PFSK-1 (cell line): ENCODE measurements around the gene PTGFRN.

Experiments
- POLR2AphosphoS5 ChIP-seq: IDR thresholded peaks from 2 replicates; pipeline ENCODE4 v1.6.1; 2012; ENCODE audit warnings: low read depth, mild to moderate bottlenecking, control low read depth, low read length, moderate library complexity
- TAF1 ChIP-seq: IDR thresholded peaks from 2 replicates; pipeline ENCODE4 v1.6.1; 2012; ENCODE audit warnings: low read length, control low read depth, borderline replicate concordance; ENCODE audit not compliant: insufficient read depth
- TF ChIP-seq, protein P1 (sequence below), 2 experiments: IDR thresholded peaks; 2 replicates each; pipeline versions ENCODE4 v1.6.1 to v1.8.0; 2011 to 2012; ENCODE audit warnings: low read depth in 2 of 2, low read length in 2 of 2, control low read depth in 1 of 2, inconsistent platforms in 1 of 2, mild to moderate bottlenecking in 1 of 2, moderate library complexity in 1 of 2; ENCODE audit not compliant: insufficient read depth in 1 of 2

DNA sequence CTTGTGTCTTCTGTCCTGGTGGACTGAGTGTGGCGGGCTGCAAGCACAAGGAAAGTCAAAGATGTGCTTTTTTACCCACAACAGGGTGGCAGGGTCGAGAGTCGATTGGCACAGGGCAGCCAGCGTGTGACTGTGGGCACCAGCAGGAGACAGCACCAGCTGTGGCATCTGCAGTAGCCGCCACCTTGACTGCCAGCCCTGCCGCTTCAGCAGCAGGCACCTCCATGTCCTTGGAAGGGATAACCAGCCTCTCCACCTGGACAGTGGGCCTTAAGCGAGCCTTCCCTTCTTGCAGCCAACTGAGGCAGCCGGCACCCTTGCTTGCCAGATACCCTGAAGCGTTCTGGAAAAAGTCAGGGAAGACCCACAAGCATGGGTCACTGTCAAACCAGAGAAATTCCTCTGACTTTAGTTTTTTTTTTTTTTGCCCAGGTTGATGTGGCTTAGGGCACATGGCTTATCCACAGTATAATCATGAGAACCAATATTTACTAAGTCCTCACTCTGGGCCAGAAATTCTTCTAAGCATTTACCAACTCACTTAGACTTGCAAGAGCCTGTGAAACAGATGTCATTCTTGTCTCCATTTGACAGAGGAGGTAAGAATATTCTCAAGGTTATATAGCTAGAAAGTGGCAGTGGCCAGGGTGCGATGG is 30.1 kb upstream of the PTGFRN start:
- TF ChIP-seq, protein P1, sequence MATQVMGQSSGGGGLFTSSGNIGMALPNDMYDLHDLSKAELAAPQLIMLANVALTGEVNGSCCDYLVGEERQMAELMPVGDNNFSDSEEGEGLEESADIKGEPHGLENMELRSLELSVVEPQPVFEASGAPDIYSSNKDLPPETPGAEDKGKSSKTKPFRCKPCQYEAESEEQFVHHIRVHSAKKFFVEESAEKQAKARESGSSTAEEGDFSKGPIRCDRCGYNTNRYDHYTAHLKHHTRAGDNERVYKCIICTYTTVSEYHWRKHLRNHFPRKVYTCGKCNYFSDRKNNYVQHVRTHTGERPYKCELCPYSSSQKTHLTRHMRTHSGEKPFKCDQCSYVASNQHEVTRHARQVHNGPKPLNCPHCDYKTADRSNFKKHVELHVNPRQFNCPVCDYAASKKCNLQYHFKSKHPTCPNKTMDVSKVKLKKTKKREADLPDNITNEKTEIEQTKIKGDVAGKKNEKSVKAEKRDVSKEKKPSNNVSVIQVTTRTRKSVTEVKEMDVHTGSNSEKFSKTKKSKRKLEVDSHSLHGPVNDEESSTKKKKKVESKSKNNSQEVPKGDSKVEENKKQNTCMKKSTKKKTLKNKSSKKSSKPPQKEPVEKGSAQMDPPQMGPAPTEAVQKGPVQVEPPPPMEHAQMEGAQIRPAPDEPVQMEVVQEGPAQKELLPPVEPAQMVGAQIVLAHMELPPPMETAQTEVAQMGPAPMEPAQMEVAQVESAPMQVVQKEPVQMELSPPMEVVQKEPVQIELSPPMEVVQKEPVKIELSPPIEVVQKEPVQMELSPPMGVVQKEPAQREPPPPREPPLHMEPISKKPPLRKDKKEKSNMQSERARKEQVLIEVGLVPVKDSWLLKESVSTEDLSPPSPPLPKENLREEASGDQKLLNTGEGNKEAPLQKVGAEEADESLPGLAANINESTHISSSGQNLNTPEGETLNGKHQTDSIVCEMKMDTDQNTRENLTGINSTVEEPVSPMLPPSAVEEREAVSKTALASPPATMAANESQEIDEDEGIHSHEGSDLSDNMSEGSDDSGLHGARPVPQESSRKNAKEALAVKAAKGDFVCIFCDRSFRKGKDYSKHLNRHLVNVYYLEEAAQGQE (IDR thresholded peaks at IDR 0.05; ENCODE audit: insufficient read depth in 1 of 2, low read depth in 2 of 2, low read length in 2 of 2): no peak
- no peak for TF ChIP-seq TAF1
- no peak for TF ChIP-seq POLR2AphosphoS5
